NB4 (cell line): Measurements from ENCODE around the gene PDXK.

Experiments
- DNase-seq: peaks from one replicate; pipeline ENCODE4 v3.0.0; 2010; ENCODE audit warnings: low read depth
- H3K4me3 ChIP-seq: one replicate; pipeline ENCODE4 v1.5.1; 2011; ENCODE audit warnings: mild to moderate bottlenecking, low read depth, low read length, moderate library complexity
- CTCF ChIP-seq: IDR thresholded peaks from one replicate; pipeline ENCODE4 v1.5.1; 2012; ENCODE audit warnings: low read depth, low read length
- MAX ChIP-seq: IDR thresholded peaks from 2 replicates; pipeline ENCODE4 v1.6.1; 2011; ENCODE audit warnings: low read depth, low read length
- MYC ChIP-seq: IDR thresholded peaks from 2 replicates; pipeline ENCODE4 v1.6.1; 2011; ENCODE audit warnings: low read depth, low read length
- POLR2A ChIP-seq: IDR thresholded peaks from 2 replicates; pipeline ENCODE4 v1.6.1; 2011; ENCODE audit warnings: mild to moderate bottlenecking; ENCODE audit not compliant: insufficient read length; ENCODE audit errors: extremely low read depth

Gene PDXK

GRCh38 chr21:43806017-43806710, 87.2 kb downstream of the PDXK start:
- TF ChIP-seq CTCF (no peak), MYC (no peak), MAX (no peak), POLR2A (no peak)
- DNase-seq, result no peak
- H3K4me3 ChIP-seq, result no peak overlapping the region

GRCh38 chr21:43808367-43808766, 89.4 kb downstream of the PDXK start:
- TF ChIP-seq CTCF (no peak), POLR2A (no peak), MAX (no peak), MYC (no peak)
- DNase-seq, result no peak
- H3K4me3 ChIP-seq, result no peak overlapping the region

GRCh38 chr21:43808832-43809251, 89.9 kb downstream of the PDXK start:
- TF ChIP-seq CTCF (no peak), MAX (no peak), POLR2A (peak; percentile 8)
- no peak overlapping the region for H3K4me3 ChIP-seq
- DNase-seq, result no peak

GRCh38 chr21:43809346-43809799, 90.4 kb downstream of the PDXK start:
- H3K4me3 ChIP-seq, result no peak overlapping the region
- no peak for DNase-seq
- TF ChIP-seq MYC (no peak), MAX (no peak), CTCF (no peak), POLR2A (peak; percentile 1)

- DNase-seq, result no peak
- no peak overlapping the region for H3K4me3 ChIP-seq
- no peak for TF ChIP-seq MYC
- no peak for TF ChIP-seq POLR2A
- TF ChIP-seq MAX, result no peak
- TF ChIP-seq CTCF, result no peak
Observed at GRCh38 chr21:43809853-43810504, 91.0 kb downstream of the PDXK start.
